CD4-positive, alpha-beta T cell treated with Interleukin-17A for 4 hours (primary cell): Measurements from ENCODE around the gene CD22.
"Not testable (repeated sequence)": the region's sequence is repeated elsewhere in the genome, so short reads cannot be mapped to it uniquely, and the experiment has no call there.

Experiments
- DNase-seq: peaks from one replicate; pipeline ENCODE4 v3.0.0-alpha.2; 2020; ENCODE audit warnings: mixed read lengths

The CD22 gene

GRCh38 chr19:35362261-35363000, 33.4 kb downstream of the CD22 start:
- DNase-seq: no peak

GRCh38 chr19:35363001-35363590, 34.1 kb downstream of the CD22 start:
- DNase-seq: no peak

GRCh38 chr19:35363711-35364425, 34.9 kb downstream of the CD22 start:
- DNase-seq: no peak

- no peak for DNase-seq
These were observed 36.3 kb downstream of the CD22 start for GRCh38 chr19:35365303-35365702.

- no peak for DNase-seq
These were observed 39.4 kb downstream of the CD22 start for GRCh38 chr19:35368378-35368777.

GRCh38 chr19:35369522-35369921, 40.5 kb downstream of the CD22 start:
- DNase-seq: no peak

GRCh38 chr19:35370722-35371121, 41.7 kb downstream of the CD22 start, which contains the start of gene GPR42:
Gene GPR42 (plus strand): TSS chr19:35371068. CDS start chr19:35371360, 292 bp downstream.
- DNase-seq: no peak

- no peak for DNase-seq
These were observed 44.5 kb downstream of the CD22 start for GRCh38 chr19:35373492-35373891.

- DNase-seq: not testable (repeated sequence)
These were observed 45.0 kb downstream of the CD22 start for GRCh38 chr19:35374031-35374430.

- no peak for DNase-seq
These were observed 46.7 kb downstream of the CD22 start for GRCh38 chr19:35375505-35376307.

GRCh38 chr19:35377656-35378055, 48.7 kb downstream of the CD22 start:
- DNase-seq: no peak

- DNase-seq: no peak
These were observed 49.4 kb downstream of the CD22 start for GRCh38 chr19:35378356-35378755.

GRCh38 chr19:35379545-35379944, 50.6 kb downstream of the CD22 start:
- not testable (repeated sequence) for DNase-seq

GRCh38 chr19:35379992-35380391, 51.0 kb downstream of the CD22 start:
- DNase-seq: no peak

- no peak for DNase-seq
These were observed 51.6 kb downstream of the CD22 start for GRCh38 chr19:35380450-35381124.

GRCh38 chr19:35381318-35381717, 52.3 kb downstream of the CD22 start:
- DNase-seq: no peak

GRCh38 chr19:35381926-35382325, 52.9 kb downstream of the CD22 start:
- no peak for DNase-seq

- no peak for DNase-seq
These were observed 54.5 kb downstream of the CD22 start for GRCh38 chr19:35383536-35383935.

GRCh38 chr19:35388277-35389054, 59.5 kb downstream of the CD22 start:
- no peak for DNase-seq

GRCh38 chr19:35389192-35389861, 60.3 kb downstream of the CD22 start:
- no peak for DNase-seq
